IMR-90 (cell line): ENCODE measurements around the gene ITPRID1. TPM values are rescaled to one million over a fixed set of nuclear protein-coding genes. Genes with fewer than 3 reads are reported as not detected.

ENCODE experiments used
- ATAC-seq: fragments of 200-7000 bp; cut with Tn5 transposase; 2 replicates; pipeline ENCODE4 v1.9.1; 2020; ENCODE audit warnings: low read depth, mild to moderate bottlenecking, moderate library complexity
- BruUV-seq: library from RNA; stranded (reverse); fragments of 400-500 nt; replicated peaks from 2 replicates; lab custom pipeline; 2021; lab: Mats Ljungman, UMichigan
- CTCF ChIA-PET: fragments of 300-600 bp; formaldehyde crosslinking; extraction: SDS; loops from one replicate; lab custom pipeline; 2021; ENCODE audit warnings: antibody characterized with exemption; lab: Yijun Ruan, JAX
- POLR2A ChIA-PET: fragments of 300-600 bp; sonication (Branson Sonifier 250); formaldehyde crosslinking; loops from one replicate; lab custom pipeline; 2022; ENCODE audit warnings: antibody characterized with exemption; ENCODE audit not compliant: unreplicated experiment; lab: Charles Lee
- DNase-seq: peaks from one replicate; pipeline ENCODE4 v3.0.0; 2013
- H2AFZ ChIP-seq: replicated peaks from 2 replicates; pipeline ENCODE3; 2013; ENCODE audit warnings: low read length, mild to moderate bottlenecking; ENCODE audit not compliant: poor library complexity
- H2AK5ac ChIP-seq: 2 replicates; pipeline ENCODE4 v1.6.1; 2013; ENCODE audit warnings: low read depth, low read length, inconsistent platforms
- H2AK9ac ChIP-seq: replicated peaks from 2 replicates; pipeline ENCODE3; 2013; ENCODE audit warnings: mild to moderate bottlenecking, low read depth, low read length, moderate library complexity; ENCODE audit not compliant: poor library complexity
- H2BK120ac ChIP-seq: 2 replicates; pipeline ENCODE4 v1.6.1; 2013; ENCODE audit warnings: low read depth, low read length, inconsistent platforms
- H2BK15ac ChIP-seq: 3 replicates; pipeline ENCODE4 v1.6.1; 2013; ENCODE audit warnings: low read depth, low read length, inconsistent platforms
- H2BK20ac ChIP-seq: 2 replicates; pipeline ENCODE4 v1.6.1; 2013; ENCODE audit warnings: low read depth, mild to moderate bottlenecking, inconsistent platforms, low read length, moderate library complexity
- H2BK5ac ChIP-seq: 2 replicates; pipeline ENCODE4 v1.6.1; 2013; ENCODE audit warnings: mild to moderate bottlenecking, low read depth, low read length, inconsistent platforms; ENCODE audit not compliant: poor library complexity, severe bottlenecking
- H3K14ac ChIP-seq: replicated peaks from 2 replicates; pipeline ENCODE4 v1.6.1; 2013; ENCODE audit warnings: low read depth, low read length, inconsistent platforms
- H3K18ac ChIP-seq: 2 replicates; pipeline ENCODE4 v1.6.1; 2013; ENCODE audit warnings: low read depth, low read length, control low read depth
- H3K23ac ChIP-seq: 2 replicates; pipeline ENCODE4 v1.6.1; 2013; ENCODE audit warnings: low read depth, low read length, inconsistent platforms
- H3K27ac ChIP-seq: 2 replicates; pipeline ENCODE4 v1.5.1; 2013; ENCODE audit warnings: mild to moderate bottlenecking, control low read depth, low read length; ENCODE audit not compliant: insufficient read depth
- H3K27me3 ChIP-seq: 2 replicates; pipeline ENCODE4 v1.6.1; 2013; ENCODE audit warnings: low read length; ENCODE audit not compliant: control insufficient read depth, insufficient read depth
- H3K36me3 ChIP-seq: 2 replicates; pipeline ENCODE4 v1.6.1; 2013; ENCODE audit warnings: low read length, mixed read lengths; ENCODE audit not compliant: control insufficient read depth, insufficient read depth
- H3K4ac ChIP-seq: 2 replicates; pipeline ENCODE4 v1.6.1; 2013; ENCODE audit warnings: low read depth, low read length, inconsistent platforms
- H3K4me1 ChIP-seq: 2 replicates; pipeline ENCODE4 v1.6.1; 2013; ENCODE audit warnings: low read length, mixed read lengths; ENCODE audit not compliant: control insufficient read depth, insufficient read depth
- H3K4me2 ChIP-seq: 2 replicates; pipeline ENCODE4 v1.6.1; 2013; ENCODE audit warnings: low read depth, mild to moderate bottlenecking, control low read depth, low read length, moderate library complexity
- H3K4me3 ChIP-seq: 2 replicates; pipeline ENCODE4 v1.5.1; 2013; ENCODE audit warnings: low read depth, mild to moderate bottlenecking, control low read depth, low read length, moderate library complexity; ENCODE audit not compliant: insufficient read depth
- H3K56ac ChIP-seq: 2 replicates; pipeline ENCODE4 v1.6.1; 2013; ENCODE audit warnings: low read length, inconsistent platforms; ENCODE audit not compliant: insufficient read depth; ENCODE audit errors: extremely low read depth
- H3K79me1 ChIP-seq, 2 experiments: 2 replicates each; pipeline ENCODE4 v1.6.1; 2013; ENCODE audit warnings: low read length in 2 of 2, inconsistent platforms in 1 of 2, low read depth in 1 of 2
- H3K9ac ChIP-seq: 2 replicates; pipeline ENCODE4 v1.6.1; 2013; ENCODE audit warnings: low read depth, low read length, control low read depth
- H3K9me1 ChIP-seq: 2 replicates; pipeline ENCODE4 v1.6.1; 2013; ENCODE audit warnings: low read length, inconsistent platforms; ENCODE audit not compliant: insufficient read depth
- H3K9me3 ChIP-seq: 2 replicates; pipeline ENCODE4 v1.6.1; 2013; ENCODE audit warnings: low read length; ENCODE audit not compliant: control insufficient read depth, insufficient read depth
- H4K20me1 ChIP-seq: 2 replicates; pipeline ENCODE4 v1.6.1; 2013; ENCODE audit warnings: low read length, inconsistent platforms; ENCODE audit not compliant: insufficient read depth
- H4K5ac ChIP-seq: 2 replicates; pipeline ENCODE4 v1.6.1; 2013; ENCODE audit warnings: mild to moderate bottlenecking, low read depth, low read length, control low read depth
- H4K8ac ChIP-seq, 2 experiments: 2 replicates each; pipeline ENCODE4 v1.6.1; 2013; ENCODE audit warnings: low read depth in 2 of 2, low read length in 2 of 2, control low read depth in 1 of 2, inconsistent platforms in 1 of 2
- H4K91ac ChIP-seq: 2 replicates; pipeline ENCODE4 v1.6.1; 2013; ENCODE audit warnings: low read depth, low read length, inconsistent platforms; ENCODE audit not compliant: insufficient read depth
- BHLHE40 ChIP-seq: fragments of 150-350 bp; IDR thresholded peaks from 2 replicates; pipeline ENCODE4 v1.6.1; 2016; ENCODE audit warnings: mild to moderate bottlenecking, low read depth, low read length
- CEBPB ChIP-seq: IDR thresholded peaks from 2 replicates; pipeline ENCODE4 v1.6.1; 2012; ENCODE audit warnings: low read depth, low read length, improper control_type of control experiment
- CHD1 ChIP-seq: IDR thresholded peaks from 2 replicates; pipeline ENCODE4 v1.6.1; 2012; ENCODE audit warnings: low read depth, low read length, improper control_type of control experiment
- FOS ChIP-seq: fragments of 150-350 bp; IDR thresholded peaks from 2 replicates; pipeline ENCODE4 v1.6.1; 2016; ENCODE audit warnings: low read depth, low read length
- MAFK ChIP-seq: IDR thresholded peaks from 2 replicates; pipeline ENCODE4 v1.6.1; 2012; ENCODE audit warnings: low read depth, low read length, improper control_type of control experiment
- MAZ ChIP-seq: IDR thresholded peaks from 2 replicates; pipeline ENCODE4 v1.6.1; 2012; ENCODE audit warnings: low read depth, mild to moderate bottlenecking, low read length, improper control_type of control experiment, moderate library complexity, borderline replicate concordance
- MXI1 ChIP-seq: IDR thresholded peaks from 2 replicates; pipeline ENCODE4 v1.6.1; 2012; ENCODE audit warnings: low read depth, mild to moderate bottlenecking, low read length, moderate library complexity, borderline replicate concordance
- NFE2L2 ChIP-seq: fragments of 150-350 bp; IDR thresholded peaks from 2 replicates; pipeline ENCODE4 v1.6.1; 2016; ENCODE audit warnings: low read depth, mild to moderate bottlenecking, low read length
- POLR2A ChIP-seq: IDR thresholded peaks from 2 replicates; pipeline ENCODE4 v1.6.1; 2012; ENCODE audit warnings: mild to moderate bottlenecking, low read depth, low read length
- RAD21 ChIP-seq: IDR thresholded peaks from 2 replicates; pipeline ENCODE4 v1.6.1; 2012; ENCODE audit warnings: low read length, improper control_type of control experiment
- RCOR1 ChIP-seq: IDR thresholded peaks from 2 replicates; pipeline ENCODE4 v1.6.1; 2012; ENCODE audit warnings: mild to moderate bottlenecking, low read length, improper control_type of control experiment; ENCODE audit not compliant: insufficient replicate concordance
- RFX5 ChIP-seq: IDR thresholded peaks from 2 replicates; pipeline ENCODE4 v1.8.0; 2012; ENCODE audit warnings: low read depth, mild to moderate bottlenecking, low read length, moderate library complexity
- SMC3 ChIP-seq: fragments of 150-350 bp; IDR thresholded peaks from 2 replicates; pipeline ENCODE4 v1.6.1; 2016; ENCODE audit warnings: low read depth, mild to moderate bottlenecking, antibody characterized with exemption, low read length, moderate library complexity
- dilution Hi-C: fragments of 300-500 bp; cut with HindIII; formaldehyde crosslinking; loops from one replicate; pipeline ENCODE4 v1.14.3; 2018; ENCODE audit warnings: low sequenced_read_pairs; ENCODE audit not compliant: unreplicated experiment
- in situ Hi-C: fragments of 300-500 bp; cut with MboI; formaldehyde crosslinking; loops from 3 replicates; pipeline ENCODE4 v1.14.3; 2019; ENCODE audit warnings: low sequenced_read_pairs, inconsistent platforms, mixed read lengths
- intact Hi-C: fragments of 100-400 bp; cut with micrococcal nuclease; formaldehyde crosslinking; loops from 2 replicates; pipeline ENCODE4 v1.10.0; 2022
- polyA plus RNA-seq, 3 experiments: library from polyadenylated mRNA; depleted of rRNA; stranded (reverse); fragments of >200 nt; gene quantifications; 2 replicates each; pipeline ENCODE4 v1.2.3, GENCODE V29; 2012; ENCODE audit warnings: low replicate concordance in 1 of 3
- total RNA-seq: library from RNA; depleted of rRNA; stranded (reverse); fragments of >200 nt; gene quantifications from 2 replicates; pipeline ENCODE4 v1.2.3, GENCODE V29; 2012
- TF ChIP-seq, protein P1 (sequence below): fragments of 150-350 bp; IDR thresholded peaks from 2 replicates; pipeline ENCODE4 v1.6.1; 2016; ENCODE audit warnings: low read depth, mild to moderate bottlenecking, low read length, moderate library complexity, borderline replicate concordance
- TF ChIP-seq, protein P2 (sequence below): conservative IDR thresholded peaks from 2 replicates; pipeline ENCODE4 v1.5.1; 2012; ENCODE audit warnings: mild to moderate bottlenecking, low read depth, low read length, improper control_type of control experiment
- TF ChIP-seq, protein P3 (sequence below): fragments of 150-350 bp; IDR thresholded peaks from 2 replicates; pipeline ENCODE4 v1.6.1; 2017; ENCODE audit warnings: mild to moderate bottlenecking, antibody characterized with exemption, low read length, low read depth

ITPRID1 gene
- total and polyA plus RNA-seq, 2 of the 4 experiments (the other 2 are of a cell fraction), result not detected

DNA sequence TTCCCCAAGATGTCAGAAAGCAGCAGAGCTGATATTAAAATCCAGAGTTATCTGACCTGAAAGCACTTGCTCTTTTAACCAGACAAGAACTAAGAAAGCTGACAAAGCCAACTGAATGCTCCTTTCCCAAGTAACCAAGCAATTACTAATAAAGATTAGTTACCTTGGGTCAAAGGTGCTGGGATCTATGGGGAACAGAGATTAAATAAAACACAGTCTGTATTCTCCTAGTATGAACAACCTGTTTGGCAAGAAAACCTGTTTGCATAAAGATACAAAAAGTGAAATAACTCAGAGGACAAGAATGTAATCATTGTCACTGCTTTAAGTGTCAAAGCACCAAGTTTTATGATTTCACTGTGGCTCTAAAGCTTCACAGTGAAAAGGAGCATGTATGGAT is 35.7 kb downstream of the ITPRID1 start:
- H2BK5ac ChIP-seq, result no peak overlapping the region
- H4K91ac ChIP-seq, result no peak overlapping the region
- in situ Hi-C loops, result no loop called here
- H3K4ac ChIP-seq, result no peak overlapping the region
- no peak overlapping the region for H4K5ac ChIP-seq
- intact Hi-C loops, result no loop called here
- dilution Hi-C loops, result no loop called here
- H3K27me3 ChIP-seq, result no peaks in the 10 kb centered on the region
- no peak overlapping the region for H3K27ac ChIP-seq
- ChIA-PET CTCF (no interaction called here), POLR2A (no interaction called here)
- no peaks in the 10 kb centered on the region for H3K9me1 ChIP-seq
- no peak overlapping the region for H2AFZ ChIP-seq
- H3K9me3 ChIP-seq, result no peaks in the 10 kb centered on the region
- H3K79me1 ChIP-seq, result no peaks in the 10 kb centered on the region
- no peak overlapping the region for H2AK9ac ChIP-seq
- no peak overlapping the region for H3K14ac ChIP-seq
- H2BK20ac ChIP-seq, result no peak overlapping the region
- no peak overlapping the region for H2BK15ac ChIP-seq
- H3K18ac ChIP-seq, result no peak overlapping the region
- DNase-seq (no peak), ATAC-seq (no peak)
- BruUV-seq, result no TSS peak
- H3K4me2 ChIP-seq, result no peak overlapping the region
- H2BK120ac ChIP-seq, result no peak overlapping the region
- no peak overlapping the region for H2AK5ac ChIP-seq
- H4K8ac ChIP-seq, result no peak overlapping the region
- H3K56ac ChIP-seq, result no peak overlapping the region
- no peak overlapping the region for H3K9ac ChIP-seq
- H4K20me1 ChIP-seq, result no peaks in the 10 kb centered on the region
- no peaks in the 10 kb centered on the region for H3K4me1 ChIP-seq
- TF ChIP-seq CEBPB (no peak), MXI1 (no peak), CHD1 (no peak), MAFK (no peak), RAD21 (no peak), BHLHE40 (no peak), RCOR1 (no peak), RFX5 (no peak), MAZ (no peak), SMC3 (no peak), FOS (no peak), POLR2A (no peak), NFE2L2 (no peak)
- TF ChIP-seq, protein P1, sequence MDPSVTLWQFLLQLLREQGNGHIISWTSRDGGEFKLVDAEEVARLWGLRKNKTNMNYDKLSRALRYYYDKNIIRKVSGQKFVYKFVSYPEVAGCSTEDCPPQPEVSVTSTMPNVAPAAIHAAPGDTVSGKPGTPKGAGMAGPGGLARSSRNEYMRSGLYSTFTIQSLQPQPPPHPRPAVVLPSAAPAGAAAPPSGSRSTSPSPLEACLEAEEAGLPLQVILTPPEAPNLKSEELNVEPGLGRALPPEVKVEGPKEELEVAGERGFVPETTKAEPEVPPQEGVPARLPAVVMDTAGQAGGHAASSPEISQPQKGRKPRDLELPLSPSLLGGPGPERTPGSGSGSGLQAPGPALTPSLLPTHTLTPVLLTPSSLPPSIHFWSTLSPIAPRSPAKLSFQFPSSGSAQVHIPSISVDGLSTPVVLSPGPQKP, result no peak
- TF ChIP-seq, protein P2, sequence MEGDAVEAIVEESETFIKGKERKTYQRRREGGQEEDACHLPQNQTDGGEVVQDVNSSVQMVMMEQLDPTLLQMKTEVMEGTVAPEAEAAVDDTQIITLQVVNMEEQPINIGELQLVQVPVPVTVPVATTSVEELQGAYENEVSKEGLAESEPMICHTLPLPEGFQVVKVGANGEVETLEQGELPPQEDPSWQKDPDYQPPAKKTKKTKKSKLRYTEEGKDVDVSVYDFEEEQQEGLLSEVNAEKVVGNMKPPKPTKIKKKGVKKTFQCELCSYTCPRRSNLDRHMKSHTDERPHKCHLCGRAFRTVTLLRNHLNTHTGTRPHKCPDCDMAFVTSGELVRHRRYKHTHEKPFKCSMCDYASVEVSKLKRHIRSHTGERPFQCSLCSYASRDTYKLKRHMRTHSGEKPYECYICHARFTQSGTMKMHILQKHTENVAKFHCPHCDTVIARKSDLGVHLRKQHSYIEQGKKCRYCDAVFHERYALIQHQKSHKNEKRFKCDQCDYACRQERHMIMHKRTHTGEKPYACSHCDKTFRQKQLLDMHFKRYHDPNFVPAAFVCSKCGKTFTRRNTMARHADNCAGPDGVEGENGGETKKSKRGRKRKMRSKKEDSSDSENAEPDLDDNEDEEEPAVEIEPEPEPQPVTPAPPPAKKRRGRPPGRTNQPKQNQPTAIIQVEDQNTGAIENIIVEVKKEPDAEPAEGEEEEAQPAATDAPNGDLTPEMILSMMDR, result no peak
- TF ChIP-seq, protein P3, sequence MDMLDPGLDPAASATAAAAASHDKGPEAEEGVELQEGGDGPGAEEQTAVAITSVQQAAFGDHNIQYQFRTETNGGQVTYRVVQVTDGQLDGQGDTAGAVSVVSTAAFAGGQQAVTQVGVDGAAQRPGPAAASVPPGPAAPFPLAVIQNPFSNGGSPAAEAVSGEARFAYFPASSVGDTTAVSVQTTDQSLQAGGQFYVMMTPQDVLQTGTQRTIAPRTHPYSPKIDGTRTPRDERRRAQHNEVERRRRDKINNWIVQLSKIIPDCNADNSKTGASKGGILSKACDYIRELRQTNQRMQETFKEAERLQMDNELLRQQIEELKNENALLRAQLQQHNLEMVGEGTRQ, result no peak
- no peak overlapping the region for H3K4me3 ChIP-seq
- no peak overlapping the region for H3K23ac ChIP-seq
- no peaks in the 10 kb centered on the region for H3K36me3 ChIP-seq
